ENCODE measurements around the gene ABHD12B.
"Not testable (repeated sequence)": the region's sequence is repeated elsewhere in the genome, so short reads cannot be mapped to it uniquely, and the experiment has no call there.

ABHD12B gene

GRCh38 chr14:50936882-50937281, 65.0 kb downstream of the ABHD12B start:
- DNase-seq = no peak

GRCh38 chr14:50937325-50937724, 65.5 kb downstream of the ABHD12B start:
- no peak for DNase-seq

GRCh38 chr14:50937800-50938199, 65.9 kb downstream of the ABHD12B start:
- DNase-seq = no peak

- no peak for DNase-seq
Measured at GRCh38 chr14:50941151-50941550, 69.3 kb downstream of the ABHD12B start.

GRCh38 chr14:50941638-50942037, 69.8 kb downstream of the ABHD12B start:
- DNase-seq = not testable (repeated sequence)

- DNase-seq = no peak
Measured at GRCh38 chr14:50943261-50943942, 71.5 kb downstream of the ABHD12B start.

- DNase-seq = peak; percentile 9 to 39
Measured at GRCh38 chr14:50943943-50944646, 72.2 kb downstream of the ABHD12B start, which contains the start of gene PYGL. PYGL (minus strand) TSS chr14:50944483; CDS start chr14:50944403, 80 bp downstream.

GRCh38 chr14:50944647-50945413, 73.0 kb downstream of the ABHD12B start:
- DNase-seq = no peak

- DNase-seq = no peak
Measured at GRCh38 chr14:50946234-50946935, 74.5 kb downstream of the ABHD12B start.

GRCh38 chr14:50947446-50947845, 75.6 kb downstream of the ABHD12B start:
- no peak for DNase-seq

GRCh38 chr14:50948205-50948604, 76.4 kb downstream of the ABHD12B start:
- DNase-seq = no peak

- DNase-seq = no peak
Measured at GRCh38 chr14:50951032-50951431, 79.2 kb downstream of the ABHD12B start.

- DNase-seq = no peak
Measured at GRCh38 chr14:50953502-50953901, 81.6 kb downstream of the ABHD12B start.

Measured in CD4-positive, alpha-beta T cell treated with Interleukin-1 beta for 1 hour (primary cell).